GM19372 (cell line): ENCODE measurements around the gene MINDY4.
"Not testable (repeated sequence)": the region's sequence is repeated elsewhere in the genome, so short reads cannot be mapped to it uniquely, and the experiment has no call there.

Source experiments
- ATAC-seq: cut with Tn5 transposase; IDR thresholded peaks from one replicate; pipeline ENCODE4 v1.9.1; 2021; ENCODE audit warnings: mild to moderate bottlenecking, low read depth, moderate library complexity; ENCODE audit not compliant: unreplicated experiment

MINDY4 gene

GRCh38 chr7:30799206-30799975 lies 28.2 kb downstream of the MINDY4 start:
- peak; percentile 52 for ATAC-seq

GRCh38 chr7:30799976-30800661 lies 28.9 kb downstream of the MINDY4 start:
- ATAC-seq = no peak

GRCh38 chr7:30800785-30801252 lies 29.6 kb downstream of the MINDY4 start:
- ATAC-seq = peak; percentile 41

GRCh38 chr7:30802812-30803211 lies 31.6 kb downstream of the MINDY4 start:
- ATAC-seq = no peak

GRCh38 chr7:30804078-30804661 lies 33.0 kb downstream of the MINDY4 start:
- no peak for ATAC-seq

- no peak for ATAC-seq
Measured at GRCh38 chr7:30805081-30805691, 34.0 kb downstream of the MINDY4 start.

GRCh38 chr7:30805931-30806330 lies 34.7 kb downstream of the MINDY4 start:
- no peak for ATAC-seq

GRCh38 chr7:30807477-30807876 lies 36.3 kb downstream of the MINDY4 start:
- not testable (repeated sequence) for ATAC-seq

- not testable (repeated sequence) for ATAC-seq
Measured at GRCh38 chr7:30807941-30808340, 36.7 kb downstream of the MINDY4 start.

GRCh38 chr7:30810986-30811385 lies 39.8 kb downstream of the MINDY4 start:
- ATAC-seq = no peak

- no peak for ATAC-seq
Measured at GRCh38 chr7:30812676-30813075, 41.5 kb downstream of the MINDY4 start.

- no peak for ATAC-seq
Measured at GRCh38 chr7:30813466-30813865, 42.2 kb downstream of the MINDY4 start.

GRCh38 chr7:30814700-30815387 lies 43.6 kb downstream of the MINDY4 start:
- ATAC-seq = no peak

GRCh38 chr7:30815388-30815854 lies 44.2 kb downstream of the MINDY4 start:
- ATAC-seq = no peak

- no peak for ATAC-seq
Measured at GRCh38 chr7:30815951-30816644, 44.9 kb downstream of the MINDY4 start.

GRCh38 chr7:30816645-30817370 lies 45.6 kb downstream of the MINDY4 start:
- no peak for ATAC-seq

GRCh38 chr7:30817371-30817767 lies 46.2 kb downstream of the MINDY4 start:
- no peak for ATAC-seq

GRCh38 chr7:30824821-30825720 lies 53.9 kb downstream of the MINDY4 start:
- ATAC-seq = no peak
